ENCODE data around the gene SHMT2. TPM values are rescaled to one million over a fixed set of nuclear protein-coding genes. Genes with fewer than 3 reads are reported as not detected.

Gene SHMT2
- total RNA-seq, 1 experiment from 2014 or later = 67.1 TPM

GRCh38 chr12:57196439-57196838, 33.1 kb upstream of the SHMT2 start:
- POLR2A ChIA-PET = no interaction called here
- no peak for ATAC-seq
- intact Hi-C loops (cut with micrococcal nuclease; ENCODE audit: unreplicated experiment) = no loop called here

DNA sequence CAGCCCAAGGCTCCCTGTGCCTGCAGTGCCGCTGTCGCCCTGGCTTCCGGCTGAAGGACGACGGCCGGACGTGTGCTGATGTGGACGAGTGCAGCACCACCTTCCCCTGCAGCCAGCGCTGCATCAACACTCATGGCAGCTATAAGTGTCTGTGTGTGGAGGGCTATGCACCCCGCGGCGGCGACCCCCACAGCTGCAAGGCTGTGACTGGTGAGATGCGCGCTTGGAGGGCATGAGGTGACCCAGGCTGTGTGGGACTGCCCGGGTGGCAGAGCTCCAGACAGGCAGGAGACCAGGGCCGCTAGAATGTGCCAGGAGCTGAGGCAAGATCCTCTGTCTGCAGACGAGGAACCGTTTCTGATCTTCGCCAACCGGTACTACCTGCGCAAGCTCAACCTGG, 32.6 kb upstream of the SHMT2 start:
- in situ Hi-C loops (cut with HindIII; ENCODE audit: low pct_unique_long_range_greater_than_20kb, low sequenced_read_pairs) = no loop called here
- ATAC-seq (no peak), DNase-seq (ENCODE audit: low read depth, low spot score) (no peak)
- Histone ChIP-seq H3K4me3 (ENCODE audit: low read depth in 2 of 2, low read length in 2 of 2) (no peak overlapping the region), H3K36me3 (ENCODE audit: control insufficient read depth, insufficient read depth, low read length) (no peaks in the 10 kb centered on the region), H3K27me3 (ENCODE audit: control insufficient read depth, insufficient read depth, low read length) (no peaks in the 10 kb centered on the region), H3K9me3 (ENCODE audit: control insufficient read depth, insufficient read depth, low read depth, low read length) (no peaks in the 10 kb centered on the region), H3K4me1 (ENCODE audit: control insufficient read depth, insufficient read depth, low read length) (no peaks in the 10 kb centered on the region), H3K27ac (ENCODE audit: low read length) (no peak overlapping the region)
- intact Hi-C loops (cut with micrococcal nuclease; ENCODE audit: unreplicated experiment) = no loop called here
- BruUV-seq (replicated peaks) = no TSS peak
- TF ChIP-seq SIN3A (IDR thresholded peaks at IDR 0.05; ENCODE audit: borderline replicate concordance, insufficient read depth, low read depth, low read length) = no peak
- TF ChIP-seq POLR2AphosphoS5 (IDR thresholded peaks at IDR 0.05; ENCODE audit: low read depth, low read length) = no peak
- TF ChIP-seq REST (IDR thresholded peaks at IDR 0.05; ENCODE audit: insufficient read depth in 1 of 2, low read depth in 2 of 2, low read length in 1 of 2) = no peak
- TF ChIP-seq, protein P1, sequence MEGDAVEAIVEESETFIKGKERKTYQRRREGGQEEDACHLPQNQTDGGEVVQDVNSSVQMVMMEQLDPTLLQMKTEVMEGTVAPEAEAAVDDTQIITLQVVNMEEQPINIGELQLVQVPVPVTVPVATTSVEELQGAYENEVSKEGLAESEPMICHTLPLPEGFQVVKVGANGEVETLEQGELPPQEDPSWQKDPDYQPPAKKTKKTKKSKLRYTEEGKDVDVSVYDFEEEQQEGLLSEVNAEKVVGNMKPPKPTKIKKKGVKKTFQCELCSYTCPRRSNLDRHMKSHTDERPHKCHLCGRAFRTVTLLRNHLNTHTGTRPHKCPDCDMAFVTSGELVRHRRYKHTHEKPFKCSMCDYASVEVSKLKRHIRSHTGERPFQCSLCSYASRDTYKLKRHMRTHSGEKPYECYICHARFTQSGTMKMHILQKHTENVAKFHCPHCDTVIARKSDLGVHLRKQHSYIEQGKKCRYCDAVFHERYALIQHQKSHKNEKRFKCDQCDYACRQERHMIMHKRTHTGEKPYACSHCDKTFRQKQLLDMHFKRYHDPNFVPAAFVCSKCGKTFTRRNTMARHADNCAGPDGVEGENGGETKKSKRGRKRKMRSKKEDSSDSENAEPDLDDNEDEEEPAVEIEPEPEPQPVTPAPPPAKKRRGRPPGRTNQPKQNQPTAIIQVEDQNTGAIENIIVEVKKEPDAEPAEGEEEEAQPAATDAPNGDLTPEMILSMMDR (IDR thresholded peaks at IDR 0.05) = no peak
- no peak for TF ChIP-seq TCF7L2 (IDR thresholded peaks at IDR 0.05; ENCODE audit: low read depth, low read length)
- CTCF ChIA-PET = no interaction called here
- POLR2A ChIA-PET = no interaction called here

More at GRCh38 chr12:57196439-57196838, 33.1 kb upstream of the SHMT2 start:
- CTCF ChIA-PET = no interaction called here
- Histone ChIP-seq H3K4me1 (ENCODE audit: control insufficient read depth, insufficient read depth, low read length) (no peaks in the 10 kb centered on the region), H3K36me3 (ENCODE audit: control insufficient read depth, insufficient read depth, low read length) (no peaks in the 10 kb centered on the region), H3K9me3 (ENCODE audit: control insufficient read depth, insufficient read depth, low read depth, low read length) (no peaks in the 10 kb centered on the region), H3K27me3 (ENCODE audit: control insufficient read depth, insufficient read depth, low read length) (no peaks in the 10 kb centered on the region), H3K4me3 (ENCODE audit: low read depth in 2 of 2, low read length in 2 of 2) (no peak overlapping the region), H3K27ac (ENCODE audit: low read length) (no peak overlapping the region)
- DNase-seq (ENCODE audit: low read depth, low spot score) = no peak
- in situ Hi-C loops (cut with HindIII; ENCODE audit: low pct_unique_long_range_greater_than_20kb, low sequenced_read_pairs) = no loop called here
- TF ChIP-seq POLR2AphosphoS5 (IDR thresholded peaks at IDR 0.05; ENCODE audit: low read depth, low read length) = no peak
- no peak for TF ChIP-seq REST (IDR thresholded peaks at IDR 0.05; ENCODE audit: insufficient read depth in 1 of 2, low read depth in 2 of 2, low read length in 1 of 2)
- no peak for TF ChIP-seq TCF7L2 (IDR thresholded peaks at IDR 0.05; ENCODE audit: low read depth, low read length)
- TF ChIP-seq, protein P1 (IDR thresholded peaks at IDR 0.05) = no peak
- no peak for TF ChIP-seq SIN3A (IDR thresholded peaks at IDR 0.05; ENCODE audit: borderline replicate concordance, insufficient read depth, low read depth, low read length)
- BruUV-seq (replicated peaks) = no TSS peak

Data from Panc1 (cell line).